ENCODE results near the gene MAFG. TPM values are rescaled to one million over a fixed set of nuclear protein-coding genes. Genes with fewer than 3 reads are reported as not detected.

Gene MAFG
- total and polyA plus RNA-seq, 2 experiments from 2014 or later: 17.2 to 33.4 TPM

- DNase-seq (ENCODE audit: low spot score) (no peak), ATAC-seq (no peak)
- no peaks in the 10 kb centered on the region for H3K9me2 ChIP-seq (ENCODE audit: insufficient read depth)
- no peak overlapping the region for H3K4me3 ChIP-seq
- peaks cover 27% of the 10 kb centered on the region; the same call in 1 of the 2 replicates for H3K36me3 ChIP-seq (ENCODE audit: insufficient read depth)
- H3K4me3 Mint-ChIP-seq: no peak overlapping the region
- no peak overlapping the region for H3K4me2 ChIP-seq
- H3K4me1 Mint-ChIP-seq: peaks cover 3% of the 10 kb centered on the region; the same call in 2 of the 3 replicates
- 0 out of 2 replicates have a peak, but pooled peaks cover 7% of the 10 kb centered on the region for H4K20me1 ChIP-seq (replicated peaks; ENCODE audit: insufficient read depth)
- H2AFZ ChIP-seq: no peak overlapping the region
- no peaks in the 10 kb centered on the region; the same call in 1 of the 2 replicates for H3K4me1 ChIP-seq (ENCODE audit: insufficient read depth)
- peaks cover 5% of the 10 kb centered on the region for H3K79me2 ChIP-seq (replicated peaks; ENCODE audit: insufficient read depth)
- peaks cover 26% of the 10 kb centered on the region for H3K27me3 Mint-ChIP-seq (ENCODE audit: insufficient read depth, low read depth, poor library complexity)
- no peak overlapping the region for H3K27ac ChIP-seq (ENCODE audit: low read depth)
- TF ChIP-seq POLR2AphosphoS5 (IDR thresholded peaks at IDR 0.05; ENCODE audit: low read depth) (no peak), JUNB (IDR thresholded peaks at IDR 0.05; ENCODE audit: unreplicated experiment) (no peak), NANOG (IDR thresholded peaks at IDR 0.05; ENCODE audit: borderline replicate concordance) (no peak), ZNF331 (CRISPR knock-in tag; IDR thresholded peaks at IDR 0.05; ENCODE audit: low read depth) (no peak), CTCF (conservative IDR thresholded peaks at IDR 0.05; ENCODE audit: low read depth in 2 of 2) (no peak), ZNF462 (CRISPR knock-in tag; IDR thresholded peaks at IDR 0.05) (no peak)
- TF ChIP-seq, protein P1, sequence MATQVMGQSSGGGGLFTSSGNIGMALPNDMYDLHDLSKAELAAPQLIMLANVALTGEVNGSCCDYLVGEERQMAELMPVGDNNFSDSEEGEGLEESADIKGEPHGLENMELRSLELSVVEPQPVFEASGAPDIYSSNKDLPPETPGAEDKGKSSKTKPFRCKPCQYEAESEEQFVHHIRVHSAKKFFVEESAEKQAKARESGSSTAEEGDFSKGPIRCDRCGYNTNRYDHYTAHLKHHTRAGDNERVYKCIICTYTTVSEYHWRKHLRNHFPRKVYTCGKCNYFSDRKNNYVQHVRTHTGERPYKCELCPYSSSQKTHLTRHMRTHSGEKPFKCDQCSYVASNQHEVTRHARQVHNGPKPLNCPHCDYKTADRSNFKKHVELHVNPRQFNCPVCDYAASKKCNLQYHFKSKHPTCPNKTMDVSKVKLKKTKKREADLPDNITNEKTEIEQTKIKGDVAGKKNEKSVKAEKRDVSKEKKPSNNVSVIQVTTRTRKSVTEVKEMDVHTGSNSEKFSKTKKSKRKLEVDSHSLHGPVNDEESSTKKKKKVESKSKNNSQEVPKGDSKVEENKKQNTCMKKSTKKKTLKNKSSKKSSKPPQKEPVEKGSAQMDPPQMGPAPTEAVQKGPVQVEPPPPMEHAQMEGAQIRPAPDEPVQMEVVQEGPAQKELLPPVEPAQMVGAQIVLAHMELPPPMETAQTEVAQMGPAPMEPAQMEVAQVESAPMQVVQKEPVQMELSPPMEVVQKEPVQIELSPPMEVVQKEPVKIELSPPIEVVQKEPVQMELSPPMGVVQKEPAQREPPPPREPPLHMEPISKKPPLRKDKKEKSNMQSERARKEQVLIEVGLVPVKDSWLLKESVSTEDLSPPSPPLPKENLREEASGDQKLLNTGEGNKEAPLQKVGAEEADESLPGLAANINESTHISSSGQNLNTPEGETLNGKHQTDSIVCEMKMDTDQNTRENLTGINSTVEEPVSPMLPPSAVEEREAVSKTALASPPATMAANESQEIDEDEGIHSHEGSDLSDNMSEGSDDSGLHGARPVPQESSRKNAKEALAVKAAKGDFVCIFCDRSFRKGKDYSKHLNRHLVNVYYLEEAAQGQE (IDR thresholded peaks at IDR 0.05; ENCODE audit: unreplicated experiment): no peak
- peaks cover 45% of the 10 kb centered on the region for H3K36me3 Mint-ChIP-seq (ENCODE audit: low read depth)
- no peak overlapping the region for H3K27ac Mint-ChIP-seq
- peaks cover 7% of the 10 kb centered on the region for H3F3A ChIP-seq (replicated peaks; ENCODE audit: low read depth)
- H3K9me3 Mint-ChIP-seq: no peaks in the 10 kb centered on the region
- peaks cover 18% of the 10 kb centered on the region for H3K27me3 ChIP-seq (ENCODE audit: insufficient read depth)
Measured at GRCh38 chr17:81898029-81898866, 29.3 kb downstream of the MAFG start.
